Measurements from ENCODE around the gene POLR2J3. TPM values are rescaled to one million over a fixed set of nuclear protein-coding genes. Genes with fewer than 3 reads are reported as not detected.
"Not testable (repeated sequence)": the region's sequence is repeated elsewhere in the genome, so short reads cannot be mapped to it uniquely, and the experiment has no call there.

The POLR2J3 gene
- polyA plus RNA-seq, 2 donors, result 39.1 to 71.0 TPM

- H3K27ac ChIP-seq (ENCODE audit: low read depth in 2 of 2, low read length in 1 of 2); H3K27me3 ChIP-seq (ENCODE audit: control insufficient read depth in 1 of 2, insufficient read depth in 2 of 2, low read length in 2 of 2); H3K4me3 ChIP-seq (ENCODE audit: low read depth in 1 of 2, low read length in 2 of 2); H3K36me3 ChIP-seq (ENCODE audit: control insufficient read depth in 2 of 2, insufficient read depth in 2 of 2, low read length in 1 of 2); H3K9me3 ChIP-seq (ENCODE audit: control insufficient read depth in 2 of 2, insufficient read depth in 1 of 2, low read depth in 1 of 2, low read length in 1 of 2); H3K4me1 ChIP-seq (ENCODE audit: control insufficient read depth in 2 of 2, insufficient read depth in 2 of 2, low read length in 1 of 2): not testable (repeated sequence)
- WGBS, 2 donors, result no CpG with 5 or more reads among the region's 1 CpG
These were observed 28.0 kb downstream of the POLR2J3 start for GRCh38 chr7:102544372-102544771.

- H3K4me3 ChIP-seq (ENCODE audit: low read depth in 1 of 2, low read length in 2 of 2); H3K27me3 ChIP-seq (ENCODE audit: control insufficient read depth in 1 of 2, insufficient read depth in 2 of 2, low read length in 2 of 2); H3K4me1 ChIP-seq (ENCODE audit: control insufficient read depth in 2 of 2, insufficient read depth in 2 of 2, low read length in 1 of 2); H3K27ac ChIP-seq (ENCODE audit: low read depth in 2 of 2, low read length in 1 of 2); H3K9me3 ChIP-seq (ENCODE audit: control insufficient read depth in 2 of 2, insufficient read depth in 1 of 2, low read depth in 1 of 2, low read length in 1 of 2); H3K36me3 ChIP-seq (ENCODE audit: control insufficient read depth in 2 of 2, insufficient read depth in 2 of 2, low read length in 1 of 2): not testable (repeated sequence)
- no CpG with 5 or more reads among the region's 8 CpGs for WGBS, 2 donors
These were observed 28.8 kb downstream of the POLR2J3 start, which contains the start of gene UPK3BL2 for GRCh38 chr7:102543596-102543995. TSS of gene UPK3BL2 (minus strand) at chr7:102543696. CDS start at chr7:102543636, 60 bp downstream.

DNA sequence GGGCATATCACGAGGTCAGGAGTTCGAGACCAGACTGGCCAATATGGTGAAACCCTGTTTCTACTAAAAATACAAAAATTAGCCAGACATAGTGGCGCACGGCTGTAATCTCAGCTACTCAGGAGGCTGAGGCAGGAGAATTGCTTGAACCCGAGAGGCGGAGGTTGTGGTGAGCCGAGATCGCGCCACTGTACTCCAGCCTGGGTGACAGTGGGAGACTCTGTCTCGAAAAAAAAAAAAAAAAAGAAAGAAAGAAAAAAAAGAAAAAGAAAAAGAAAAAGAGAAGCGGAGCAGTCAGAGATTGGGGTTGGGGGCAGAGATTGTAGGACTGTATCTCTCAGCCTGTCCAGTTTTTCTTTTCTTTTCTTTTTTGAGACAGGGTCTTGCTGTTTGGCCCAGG, 29.6 kb downstream of the POLR2J3 start:
- not testable (repeated sequence) for H3K4me3 ChIP-seq (ENCODE audit: low read depth in 1 of 2, low read length in 2 of 2); H3K27ac ChIP-seq (ENCODE audit: low read depth in 2 of 2, low read length in 1 of 2); H3K4me1 ChIP-seq (ENCODE audit: control insufficient read depth in 2 of 2, insufficient read depth in 2 of 2, low read length in 1 of 2); H3K9me3 ChIP-seq (ENCODE audit: control insufficient read depth in 2 of 2, insufficient read depth in 1 of 2, low read depth in 1 of 2, low read length in 1 of 2); H3K27me3 ChIP-seq (ENCODE audit: control insufficient read depth in 1 of 2, insufficient read depth in 2 of 2, low read length in 2 of 2); H3K36me3 ChIP-seq (ENCODE audit: control insufficient read depth in 2 of 2, insufficient read depth in 2 of 2, low read length in 1 of 2)
- 89 to 97% methylated on average over 7 of the region's 11 CpGs for WGBS, 2 donors

GRCh38 chr7:102542083-102542482, 30.3 kb downstream of the POLR2J3 start:
- not testable (repeated sequence) for H3K4me3 ChIP-seq (ENCODE audit: low read depth in 1 of 2, low read length in 2 of 2); H3K36me3 ChIP-seq (ENCODE audit: control insufficient read depth in 2 of 2, insufficient read depth in 2 of 2, low read length in 1 of 2); H3K27ac ChIP-seq (ENCODE audit: low read depth in 2 of 2, low read length in 1 of 2); H3K4me1 ChIP-seq (ENCODE audit: control insufficient read depth in 2 of 2, insufficient read depth in 2 of 2, low read length in 1 of 2); H3K27me3 ChIP-seq (ENCODE audit: control insufficient read depth in 1 of 2, insufficient read depth in 2 of 2, low read length in 2 of 2); H3K9me3 ChIP-seq (ENCODE audit: control insufficient read depth in 2 of 2, insufficient read depth in 1 of 2, low read depth in 1 of 2, low read length in 1 of 2)
- 94 to 98% methylated on average over 3 to 4 of the region's 8 CpGs for WGBS, 2 donors

- H3K27me3 ChIP-seq (ENCODE audit: control insufficient read depth in 1 of 2, insufficient read depth in 2 of 2, low read length in 2 of 2); H3K27ac ChIP-seq (ENCODE audit: low read depth in 2 of 2, low read length in 1 of 2); H3K4me1 ChIP-seq (ENCODE audit: control insufficient read depth in 2 of 2, insufficient read depth in 2 of 2, low read length in 1 of 2); H3K9me3 ChIP-seq (ENCODE audit: control insufficient read depth in 2 of 2, insufficient read depth in 1 of 2, low read depth in 1 of 2, low read length in 1 of 2); H3K36me3 ChIP-seq (ENCODE audit: control insufficient read depth in 2 of 2, insufficient read depth in 2 of 2, low read length in 1 of 2); H3K4me3 ChIP-seq (ENCODE audit: low read depth in 1 of 2, low read length in 2 of 2): not testable (repeated sequence)
- WGBS, 2 donors, result 92 to 93% methylated on average over 4 of the region's 6 CpGs
These were observed 31.8 kb downstream of the POLR2J3 start for GRCh38 chr7:102540604-102541003.

- H3K4me3 ChIP-seq (ENCODE audit: low read depth in 1 of 2, low read length in 2 of 2); H3K27ac ChIP-seq (ENCODE audit: low read depth in 2 of 2, low read length in 1 of 2); H3K36me3 ChIP-seq (ENCODE audit: control insufficient read depth in 2 of 2, insufficient read depth in 2 of 2, low read length in 1 of 2); H3K9me3 ChIP-seq (ENCODE audit: control insufficient read depth in 2 of 2, insufficient read depth in 1 of 2, low read depth in 1 of 2, low read length in 1 of 2); H3K27me3 ChIP-seq (ENCODE audit: control insufficient read depth in 1 of 2, insufficient read depth in 2 of 2, low read length in 2 of 2); H3K4me1 ChIP-seq (ENCODE audit: control insufficient read depth in 2 of 2, insufficient read depth in 2 of 2, low read length in 1 of 2): not testable (repeated sequence)
- 58 to 100% methylated on average over 2 to 4 of the region's 8 CpGs for WGBS, 2 donors
These were observed 37.2 kb downstream of the POLR2J3 start for GRCh38 chr7:102535062-102535615.

DNA sequence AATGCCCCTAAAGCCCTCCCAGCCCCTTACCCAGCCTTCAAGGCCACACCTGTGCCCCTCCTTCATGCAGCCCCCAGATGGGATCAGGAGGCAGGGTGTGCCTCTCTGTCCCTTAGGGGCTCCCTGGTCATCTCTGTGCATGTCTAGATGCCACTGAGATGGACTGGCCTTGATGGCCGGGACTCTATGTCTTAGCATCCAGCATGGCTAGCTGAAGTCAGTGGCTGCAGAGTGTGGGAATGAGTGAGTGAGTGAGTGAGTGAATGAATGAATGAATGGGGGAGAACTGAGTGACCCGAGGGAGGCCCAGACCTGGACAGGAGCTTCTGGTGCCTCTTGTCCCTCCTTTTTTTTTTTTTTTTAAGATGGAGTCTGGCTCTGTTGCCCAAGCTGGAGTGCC, 40.3 kb downstream of the POLR2J3 start:
- H3K27me3 ChIP-seq (ENCODE audit: control insufficient read depth in 1 of 2, insufficient read depth in 2 of 2, low read length in 2 of 2); H3K9me3 ChIP-seq (ENCODE audit: control insufficient read depth in 2 of 2, insufficient read depth in 1 of 2, low read depth in 1 of 2, low read length in 1 of 2); H3K36me3 ChIP-seq (ENCODE audit: control insufficient read depth in 2 of 2, insufficient read depth in 2 of 2, low read length in 1 of 2); H3K4me3 ChIP-seq (ENCODE audit: low read depth in 1 of 2, low read length in 2 of 2); H3K4me1 ChIP-seq (ENCODE audit: control insufficient read depth in 2 of 2, insufficient read depth in 2 of 2, low read length in 1 of 2); H3K27ac ChIP-seq (ENCODE audit: low read depth in 2 of 2, low read length in 1 of 2): not testable (repeated sequence)
- WGBS, 2 donors, result 87 to 94% methylated on average over 2 of the region's 2 CpGs

GRCh38 chr7:102531583-102531982, 40.8 kb downstream of the POLR2J3 start:
- WGBS, 2 donors, result no CpG with 5 or more reads among the region's 7 CpGs

DNA sequence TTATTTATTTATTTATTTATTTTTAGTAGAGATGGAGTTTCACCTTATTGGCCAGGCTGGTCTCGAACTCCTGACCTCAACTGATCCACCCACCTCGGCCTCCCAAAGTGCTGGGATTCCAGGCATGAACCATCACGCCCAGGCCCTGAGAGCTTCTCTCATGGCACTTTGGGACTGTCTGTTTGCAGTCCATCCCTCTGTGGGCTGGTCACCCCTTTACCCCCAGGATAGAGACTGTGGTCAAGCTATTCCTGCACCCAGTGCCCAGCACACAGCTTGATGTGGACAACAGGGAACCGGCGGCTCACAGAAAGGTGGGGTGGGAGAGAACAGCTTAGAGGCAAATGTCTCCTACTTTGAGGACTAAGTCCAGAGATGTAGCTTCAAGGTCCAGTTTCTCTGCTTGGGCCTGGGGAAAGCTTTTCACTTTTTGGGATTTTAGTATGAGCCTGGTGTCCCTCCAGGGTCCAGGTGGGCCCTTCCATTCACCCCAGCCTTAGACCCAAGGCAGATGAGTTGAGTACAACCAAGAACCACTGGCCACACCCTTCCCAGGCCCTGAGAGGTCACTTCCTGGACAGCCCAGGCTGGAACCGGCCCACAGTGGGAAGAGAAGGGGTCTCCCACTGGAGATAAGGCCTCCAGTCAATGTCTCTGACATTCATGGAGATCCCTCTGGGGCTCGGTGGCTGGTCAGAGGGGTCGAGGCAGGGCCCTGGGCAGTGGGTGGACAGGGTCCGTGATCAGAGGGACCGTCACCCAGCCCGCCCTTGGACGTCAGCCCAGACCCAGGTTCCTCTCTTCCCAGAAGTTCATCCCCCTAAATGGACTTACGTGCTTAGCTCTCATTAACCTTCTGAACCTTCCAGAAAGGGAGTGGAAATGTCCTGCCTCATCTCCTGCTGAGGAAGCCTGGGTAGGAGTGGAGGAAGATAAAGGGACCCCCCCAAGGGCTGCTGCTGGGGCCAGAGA, 44.3 kb downstream of the POLR2J3 start:
- not testable (repeated sequence) for H3K4me1 ChIP-seq (ENCODE audit: control insufficient read depth in 2 of 2, insufficient read depth in 2 of 2, low read length in 1 of 2); H3K4me3 ChIP-seq (ENCODE audit: low read depth in 1 of 2, low read length in 2 of 2); H3K36me3 ChIP-seq (ENCODE audit: control insufficient read depth in 2 of 2, insufficient read depth in 2 of 2, low read length in 1 of 2); H3K27ac ChIP-seq (ENCODE audit: low read depth in 2 of 2, low read length in 1 of 2); H3K27me3 ChIP-seq (ENCODE audit: control insufficient read depth in 1 of 2, insufficient read depth in 2 of 2, low read length in 2 of 2); H3K9me3 ChIP-seq (ENCODE audit: control insufficient read depth in 2 of 2, insufficient read depth in 1 of 2, low read depth in 1 of 2, low read length in 1 of 2)
- WGBS, 2 donors, result 93 to 100% methylated on average over 3 to 4 of the region's 13 CpGs

More at GRCh38 chr7:102531583-102531982, 40.8 kb downstream of the POLR2J3 start:
- not testable (repeated sequence) for H3K9me3 ChIP-seq (ENCODE audit: control insufficient read depth in 2 of 2, insufficient read depth in 1 of 2, low read depth in 1 of 2, low read length in 1 of 2); H3K27ac ChIP-seq (ENCODE audit: low read depth in 2 of 2, low read length in 1 of 2); H3K4me3 ChIP-seq (ENCODE audit: low read depth in 1 of 2, low read length in 2 of 2); H3K4me1 ChIP-seq (ENCODE audit: control insufficient read depth in 2 of 2, insufficient read depth in 2 of 2, low read length in 1 of 2); H3K27me3 ChIP-seq (ENCODE audit: control insufficient read depth in 1 of 2, insufficient read depth in 2 of 2, low read length in 2 of 2); H3K36me3 ChIP-seq (ENCODE audit: control insufficient read depth in 2 of 2, insufficient read depth in 2 of 2, low read length in 1 of 2)

DNA sequence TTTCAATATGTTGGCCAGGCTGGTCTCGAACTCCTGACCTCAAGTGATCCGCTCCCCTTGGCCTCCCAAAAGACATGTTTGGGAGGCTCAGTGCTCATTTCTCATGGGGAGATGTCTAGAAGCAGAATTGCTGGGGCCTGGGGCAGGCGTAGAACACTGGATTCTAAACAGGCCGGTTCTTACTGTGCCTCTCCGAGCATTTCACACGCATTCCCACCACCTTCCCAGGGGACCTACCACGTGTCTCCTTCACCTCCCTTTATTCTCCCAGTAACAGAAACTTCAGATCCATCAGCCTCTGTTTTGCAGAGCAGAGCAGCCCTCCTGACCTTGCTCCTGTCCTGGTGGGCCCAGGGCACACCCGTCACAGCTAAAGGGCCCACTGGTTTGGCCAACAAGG, 45.2 kb downstream of the POLR2J3 start:
- not testable (repeated sequence) for H3K4me3 ChIP-seq (ENCODE audit: low read depth in 1 of 2, low read length in 2 of 2); H3K9me3 ChIP-seq (ENCODE audit: control insufficient read depth in 2 of 2, insufficient read depth in 1 of 2, low read depth in 1 of 2, low read length in 1 of 2); H3K27ac ChIP-seq (ENCODE audit: low read depth in 2 of 2, low read length in 1 of 2); H3K4me1 ChIP-seq (ENCODE audit: control insufficient read depth in 2 of 2, insufficient read depth in 2 of 2, low read length in 1 of 2); H3K36me3 ChIP-seq (ENCODE audit: control insufficient read depth in 2 of 2, insufficient read depth in 2 of 2, low read length in 1 of 2); H3K27me3 ChIP-seq (ENCODE audit: control insufficient read depth in 1 of 2, insufficient read depth in 2 of 2, low read length in 2 of 2)
- WGBS, 2 donors, result 77 to 86% methylated on average over 1 of the region's 8 CpGs

All from esophagus (tissue), 2 donors.